ENCODE data around the gene KCTD1. TPM values are rescaled to one million over a fixed set of nuclear protein-coding genes. Genes with fewer than 3 reads are reported as not detected.

KCTD1 gene
- total RNA-seq, 1 donor from 2014 or later, result 16.1 TPM

DNA sequence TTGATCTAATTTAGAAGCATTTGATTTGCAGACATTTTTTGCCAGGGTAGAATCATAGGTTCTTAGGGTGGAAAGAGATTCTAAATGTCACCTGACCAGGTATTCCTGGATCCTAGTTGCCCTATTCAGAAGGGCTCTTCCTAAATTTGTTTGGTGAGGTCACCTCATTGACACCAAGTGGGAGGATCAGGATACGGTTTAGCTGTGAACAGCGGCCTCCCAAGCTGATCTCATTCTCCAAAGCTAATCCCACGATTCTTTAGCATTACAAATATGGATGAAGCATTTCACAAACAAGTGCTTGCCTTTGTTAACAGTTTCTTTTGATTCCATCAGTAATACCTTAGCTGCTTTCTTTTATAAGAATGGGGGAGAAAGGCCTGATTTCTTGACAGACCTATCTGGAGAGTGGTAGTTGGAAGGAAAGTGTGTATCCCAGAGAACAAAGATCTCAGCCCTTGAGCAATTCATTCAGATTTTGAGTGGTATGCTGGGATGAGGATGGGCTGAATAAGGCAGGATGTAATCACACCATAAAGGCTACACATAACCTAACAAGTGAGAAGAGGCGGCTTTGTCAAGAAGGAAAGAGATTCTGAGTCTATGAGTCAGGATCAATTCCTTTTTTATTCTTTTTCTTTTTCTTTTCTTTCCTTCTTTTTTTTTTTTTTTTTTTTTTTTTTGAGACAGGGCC lies 16.6 kb downstream of the KCTD1 start:
- DNase-seq (no peak), ATAC-seq (ENCODE audit: poor library complexity) (no peak)
- intact Hi-C loops (cut with DNase I), result no loop called here

DNA sequence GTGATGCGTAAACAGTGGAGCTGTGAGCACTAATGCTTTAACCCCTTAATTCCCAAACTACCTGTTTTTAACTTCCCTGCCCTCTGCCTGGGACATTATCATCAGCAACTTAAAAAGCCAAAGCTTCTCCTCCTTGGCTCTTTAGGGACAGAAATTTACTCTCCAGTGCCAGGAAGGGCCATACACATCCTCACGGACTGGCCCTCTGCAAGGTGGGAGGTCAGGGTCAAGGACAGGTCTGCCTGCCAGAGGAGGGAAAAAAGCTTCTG lies 21.5 kb downstream of the KCTD1 start:
- intact Hi-C loops (cut with DNase I), result no loop called here
- no peak for ATAC-seq (ENCODE audit: poor library complexity)

DNA sequence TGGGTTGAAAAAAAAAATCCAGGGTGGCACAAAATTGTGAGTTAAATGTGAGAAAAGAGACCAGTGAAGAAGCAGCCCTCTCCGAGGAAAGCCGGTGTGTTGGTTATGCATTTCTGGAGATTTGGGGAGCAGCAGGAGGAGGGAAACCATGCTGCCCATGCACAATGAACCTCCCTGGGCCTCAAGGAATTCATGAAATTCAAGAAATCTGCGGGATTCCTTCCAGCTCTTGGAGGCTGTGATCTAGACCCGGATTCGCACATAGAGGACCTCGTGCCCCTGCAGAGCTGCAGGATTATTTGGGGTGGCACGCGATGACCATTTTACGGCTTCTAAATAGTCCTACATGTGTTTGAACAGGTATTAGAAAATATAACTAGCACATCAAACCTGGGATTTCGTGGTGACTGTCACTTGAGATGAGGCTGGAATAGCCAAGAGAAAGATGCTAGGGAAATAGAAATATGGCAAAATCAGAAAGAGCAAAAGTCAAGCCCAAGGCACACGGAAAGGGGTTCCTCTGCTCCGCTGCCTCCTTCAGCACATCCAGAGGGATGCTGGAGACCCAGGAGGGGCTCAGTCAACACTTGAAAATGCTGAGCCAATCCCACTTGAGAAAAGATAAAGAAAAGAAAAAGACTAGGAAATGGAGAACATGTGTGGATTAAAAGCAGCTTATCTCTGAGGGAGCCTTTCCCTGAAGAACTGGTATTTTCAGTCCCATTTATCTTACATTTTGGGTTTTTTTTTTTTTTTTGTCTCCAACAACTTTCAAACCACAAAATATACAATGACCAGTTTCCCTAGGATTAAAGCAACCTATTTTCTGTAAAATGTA lies 22.0 kb downstream of the KCTD1 start:
- ATAC-seq (ENCODE audit: poor library complexity) (no peak), DNase-seq (no peak)
- intact Hi-C loops (cut with DNase I), result no loop called here

More for the DNA sequence above, 21.5 kb downstream of the KCTD1 start:
- no peak for DNase-seq

DNA sequence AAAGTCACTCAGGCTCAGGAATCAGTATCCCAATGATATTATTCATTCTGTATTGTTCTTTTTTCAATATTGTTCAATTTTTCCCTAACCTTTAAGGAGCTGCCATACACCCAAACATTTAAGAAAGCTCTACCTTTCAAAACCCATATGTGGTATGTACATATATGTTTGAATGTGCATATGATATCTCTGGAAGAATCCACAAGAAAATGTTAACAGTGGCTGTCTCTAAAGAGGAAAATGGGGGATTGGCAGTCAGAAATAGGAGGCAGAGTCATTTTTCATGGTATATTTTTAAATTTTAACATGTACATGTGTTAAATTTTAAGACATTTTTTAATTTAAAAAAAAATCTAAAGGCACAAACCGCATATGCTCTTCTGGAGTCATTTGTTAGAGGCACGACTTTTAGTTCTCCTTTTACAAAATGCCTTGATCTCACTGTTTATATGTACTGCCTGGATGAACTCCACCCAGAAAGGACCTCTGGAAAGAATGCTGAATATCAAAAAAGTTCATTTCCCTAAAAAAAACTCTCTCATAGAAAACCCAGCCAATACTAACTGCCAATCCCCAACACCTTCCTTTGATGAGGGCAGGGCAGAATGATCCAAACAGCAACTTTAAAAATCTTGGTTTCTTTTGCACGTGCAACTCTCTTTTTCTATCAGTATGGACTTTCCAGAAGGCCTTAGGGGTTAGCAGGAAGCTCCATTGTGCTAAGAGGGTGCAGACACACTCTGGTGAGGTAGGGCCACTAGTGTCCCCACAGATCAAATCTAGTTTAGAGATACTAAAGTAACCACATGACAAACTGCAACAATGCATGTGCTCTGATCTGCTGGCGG lies 23.6 kb downstream of the KCTD1 start:
- intact Hi-C loops (cut with DNase I), result no loop called here
- ATAC-seq (ENCODE audit: poor library complexity) (no peak), DNase-seq (no peak)

DNA sequence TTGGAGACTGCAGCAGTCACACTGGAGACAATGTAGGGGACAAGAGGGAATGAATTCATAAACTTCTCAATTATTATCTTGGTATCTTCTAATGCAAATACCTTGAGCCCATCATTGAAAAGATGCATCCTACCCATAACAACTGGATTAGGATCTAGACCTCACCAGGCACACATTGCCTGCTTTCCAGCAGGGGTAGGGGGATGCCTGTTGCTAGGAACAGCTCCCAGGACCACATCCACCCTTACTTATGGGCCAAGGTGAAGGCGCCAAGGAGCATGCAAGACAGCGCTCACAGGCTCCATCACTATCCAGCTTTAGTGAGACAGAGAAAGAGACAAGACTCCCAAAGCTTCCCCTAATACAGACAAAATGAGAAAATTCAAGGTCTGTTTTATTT lies 24.4 kb downstream of the KCTD1 start:
- intact Hi-C loops (cut with DNase I), result no loop called here
- DNase-seq, result no peak

DNA sequence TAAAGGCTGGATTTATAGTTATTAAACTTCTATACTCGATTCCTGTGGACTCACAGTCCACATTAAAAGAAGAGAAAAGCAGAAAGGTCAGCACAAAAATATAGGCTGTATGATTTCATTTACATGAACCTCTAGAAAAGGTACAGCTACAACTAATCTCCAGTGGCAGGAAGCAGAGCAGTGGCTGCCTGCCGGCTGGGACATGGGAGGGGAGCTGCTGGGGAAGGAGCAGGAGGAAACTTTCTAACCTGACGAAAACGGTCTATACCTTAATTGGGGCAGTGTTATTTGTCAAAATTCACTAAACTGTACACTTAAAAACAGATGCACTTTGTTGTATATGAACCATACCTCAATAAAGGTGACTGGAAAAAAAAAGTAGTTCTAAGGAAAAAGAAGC lies 26.7 kb downstream of the KCTD1 start:
- DNase-seq (no peak), ATAC-seq (ENCODE audit: poor library complexity) (no peak)
- intact Hi-C loops (cut with DNase I), result no loop called here

More for the DNA sequence above, 24.4 kb downstream of the KCTD1 start:
- no peak for ATAC-seq (ENCODE audit: poor library complexity)

DNA sequence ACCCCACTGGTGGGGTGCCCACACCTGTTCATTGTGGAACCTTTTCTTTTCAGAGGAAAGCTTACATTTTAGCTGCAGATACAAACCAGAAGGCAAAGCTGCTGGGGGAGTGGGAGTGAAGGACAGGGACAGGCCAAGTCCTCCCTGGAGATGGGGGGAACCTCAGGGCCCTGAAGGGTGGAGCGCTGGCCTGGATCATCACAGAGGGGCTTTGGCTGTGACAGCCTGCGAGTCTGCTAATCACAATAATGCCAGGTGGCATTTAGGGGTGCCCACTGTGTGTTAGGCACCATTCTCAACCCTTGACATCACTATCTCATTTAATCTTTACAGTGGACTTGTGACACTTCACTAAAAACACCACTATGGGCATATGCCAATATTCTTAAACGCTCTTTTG lies 27.4 kb downstream of the KCTD1 start:
- intact Hi-C loops (cut with DNase I), result no loop called here
- no peak for ATAC-seq (ENCODE audit: poor library complexity)

DNA sequence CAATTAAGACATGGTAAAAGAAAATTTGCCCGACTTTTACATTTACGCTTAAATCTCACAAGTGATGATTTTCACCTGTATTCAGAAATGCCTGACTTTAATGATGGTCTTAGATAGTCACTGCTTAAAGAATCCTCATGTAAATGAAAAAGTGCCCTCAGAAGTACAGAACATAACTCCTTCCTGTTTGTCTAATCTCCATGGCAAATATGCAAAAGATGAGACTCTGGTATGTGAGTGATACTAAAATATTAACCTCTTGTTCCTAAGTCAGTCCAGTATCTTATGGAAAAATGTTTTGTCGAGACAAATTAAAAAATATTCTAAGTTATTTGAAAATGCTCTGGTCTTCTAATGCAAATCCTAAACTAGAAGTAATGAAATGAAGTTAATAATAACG lies 29.2 kb downstream of the KCTD1 start:
- intact Hi-C loops (cut with DNase I), result no loop called here
- DNase-seq (no peak), ATAC-seq (ENCODE audit: poor library complexity) (no peak)

More for the DNA sequence above, 27.4 kb downstream of the KCTD1 start:
- DNase-seq, result no peak

DNA sequence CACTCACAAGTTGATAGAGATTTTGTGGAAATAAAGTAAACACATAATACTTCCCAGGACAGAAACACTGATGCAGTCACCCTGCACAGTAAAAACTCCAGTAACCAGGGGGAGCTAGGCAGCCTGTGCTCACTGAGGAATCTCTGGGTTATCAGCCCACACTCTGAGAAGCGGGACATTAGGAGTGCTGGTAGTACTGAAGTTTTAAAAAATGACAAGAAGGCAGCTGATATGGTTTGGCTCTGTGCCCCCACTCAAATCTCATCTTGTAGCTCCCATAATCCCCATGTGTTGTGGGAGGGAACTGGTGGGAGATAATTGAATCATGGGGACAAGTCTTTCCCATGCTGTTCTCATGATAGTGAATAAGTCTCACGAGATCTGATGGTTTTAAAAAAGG lies 31.4 kb downstream of the KCTD1 start:
- intact Hi-C loops (cut with DNase I), result no loop called here
- peak; percentile 42 for ATAC-seq (ENCODE audit: poor library complexity)
- DNase-seq, result no peak

DNA sequence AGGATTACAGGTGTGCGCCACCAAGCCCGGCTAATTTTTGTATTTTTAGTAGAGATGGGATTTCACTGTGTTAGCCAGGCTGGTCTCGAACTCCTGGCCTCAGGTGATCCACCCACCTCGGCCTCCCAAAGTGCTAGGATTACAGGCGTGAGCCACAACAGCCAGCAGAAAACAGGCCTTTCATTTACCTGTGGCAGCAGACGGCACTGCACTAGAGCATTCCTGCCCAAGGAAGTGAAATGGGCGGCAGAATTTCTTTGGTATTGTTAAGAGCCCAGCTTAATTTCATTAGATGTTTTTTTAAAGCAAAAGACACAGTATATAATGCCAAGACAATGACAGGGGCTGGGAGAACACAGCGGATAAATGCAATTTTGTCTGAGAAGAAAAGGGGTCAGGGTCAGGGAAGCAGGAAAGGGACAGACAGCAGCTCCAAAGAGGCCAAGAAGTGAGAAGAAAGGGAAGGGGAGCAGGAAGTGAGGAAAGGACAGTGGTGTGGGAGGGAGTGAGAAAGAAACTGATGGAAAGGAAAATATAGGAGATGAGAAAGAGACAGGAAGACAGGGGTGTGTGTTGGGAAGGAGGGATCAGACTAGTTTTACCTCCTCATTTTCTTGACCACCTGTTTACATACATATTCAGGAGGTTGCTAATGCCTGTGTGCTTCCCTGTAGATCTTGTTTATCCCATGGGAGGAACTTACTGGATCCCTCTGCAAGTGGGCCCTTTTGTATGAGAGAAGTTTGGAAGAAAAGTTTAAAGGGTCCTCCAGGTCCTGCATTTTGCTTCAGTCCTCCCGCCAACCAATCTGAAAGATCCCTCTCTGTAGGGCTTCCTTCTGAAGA lies 32.5 kb downstream of the KCTD1 start:
- intact Hi-C loops (cut with DNase I), result no loop called here
- DNase-seq (no peak), ATAC-seq (ENCODE audit: poor library complexity) (no peak)

DNA sequence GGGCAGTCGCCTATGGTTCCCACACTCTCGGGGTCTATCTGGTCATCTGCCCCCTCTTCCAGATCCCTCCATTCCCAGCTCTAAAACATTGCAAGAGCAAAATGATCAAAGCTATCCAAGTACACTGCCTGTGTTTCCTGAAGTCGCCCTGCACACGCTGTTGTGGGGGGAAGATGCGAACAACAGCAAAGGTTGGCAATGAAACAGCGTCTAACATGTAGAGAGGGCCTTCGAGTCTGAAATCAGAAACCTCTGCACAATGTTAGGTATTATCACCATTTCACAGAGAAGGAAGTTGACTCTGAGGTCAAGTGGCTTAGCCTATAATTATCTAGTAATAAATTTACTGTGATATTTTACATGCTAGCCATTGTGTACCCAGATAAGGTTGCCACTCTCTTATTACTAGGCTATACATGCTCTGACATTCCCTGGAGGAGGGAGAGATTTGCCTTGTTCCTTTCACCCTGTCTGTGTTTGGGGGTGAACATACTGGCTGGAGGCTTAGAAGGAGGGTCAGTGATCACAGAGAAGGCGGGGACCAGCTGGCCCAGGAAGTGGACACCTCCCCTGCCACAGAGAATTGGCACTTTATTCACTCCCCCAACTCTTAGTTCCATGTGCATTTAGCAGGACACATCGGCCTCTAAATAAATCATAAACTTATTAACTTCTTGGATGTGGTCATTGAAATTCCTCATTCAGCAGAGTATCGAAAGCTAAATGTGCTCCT lies 36.8 kb downstream of the KCTD1 start:
- intact Hi-C loops (cut with DNase I), result no loop called here
- no peak for DNase-seq
- peak; percentile 57 for ATAC-seq (ENCODE audit: poor library complexity)

DNA sequence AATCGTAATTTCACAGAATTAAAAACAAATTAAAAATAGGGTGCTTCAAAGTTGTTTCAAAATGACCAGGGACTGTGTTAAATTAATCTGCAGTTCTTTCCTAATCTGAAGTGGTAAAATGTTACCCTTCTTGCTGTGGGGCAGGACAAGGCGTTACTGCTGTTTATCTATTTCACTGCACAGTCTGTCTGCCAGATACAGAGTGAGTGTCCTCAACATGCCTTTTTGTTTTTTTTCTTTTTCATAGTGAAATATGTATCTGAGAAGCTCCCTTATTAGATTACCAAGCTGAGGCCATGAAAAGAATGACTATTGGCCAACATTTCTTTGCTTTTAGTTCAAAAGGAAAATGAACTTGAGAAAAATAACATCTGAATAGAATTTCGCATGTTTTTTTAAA lies 38.0 kb downstream of the KCTD1 start:
- ATAC-seq (ENCODE audit: poor library complexity) (peak; percentile 78), DNase-seq (no peak)
- intact Hi-C loops (cut with DNase I), result no loop called here

DNA sequence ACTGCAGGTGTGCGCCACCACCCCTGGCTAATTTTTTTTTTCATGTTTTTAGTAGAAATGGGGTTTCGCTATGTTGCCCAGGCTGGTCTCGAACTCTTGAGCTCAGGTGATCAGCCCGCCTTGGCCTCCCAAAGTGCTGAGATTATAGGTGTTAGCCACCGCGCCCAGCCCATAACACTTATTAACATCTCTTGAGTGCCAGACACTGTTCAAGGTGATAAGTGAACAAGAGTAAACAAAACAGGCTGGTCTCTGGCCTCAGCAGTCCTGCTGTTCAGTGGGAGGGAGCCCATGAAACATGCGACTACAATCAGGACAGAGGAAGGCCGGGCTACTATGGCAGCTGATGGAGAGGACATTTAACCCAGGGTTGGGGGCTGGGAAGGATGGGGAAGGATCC lies 42.3 kb downstream of the KCTD1 start:
- ATAC-seq (ENCODE audit: poor library complexity) (no peak), DNase-seq (no peak)
- intact Hi-C loops (cut with DNase I), result no loop called here

DNA sequence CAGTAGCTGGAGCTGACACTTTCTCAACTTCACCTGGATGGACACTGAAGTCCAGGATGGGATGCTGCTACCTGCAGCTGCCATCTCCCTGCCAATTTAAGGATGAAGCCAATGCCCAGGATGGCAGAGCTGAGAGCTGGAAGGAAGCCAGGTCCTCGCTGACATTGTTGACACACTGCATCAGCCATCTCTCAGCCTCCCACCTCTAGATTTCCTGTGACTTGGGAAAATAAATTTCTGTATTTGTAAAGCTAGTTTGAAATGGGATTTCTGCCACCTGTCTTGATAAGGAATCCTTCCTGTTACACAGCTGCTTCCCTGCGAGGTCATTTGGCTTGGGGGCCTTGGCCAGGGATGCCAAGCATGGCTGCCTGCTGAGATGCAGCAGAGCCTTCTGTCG lies 43.5 kb downstream of the KCTD1 start:
- DNase-seq (no peak), ATAC-seq (ENCODE audit: poor library complexity) (peak; percentile 24)
- intact Hi-C loops (cut with DNase I), result no loop called here

DNA sequence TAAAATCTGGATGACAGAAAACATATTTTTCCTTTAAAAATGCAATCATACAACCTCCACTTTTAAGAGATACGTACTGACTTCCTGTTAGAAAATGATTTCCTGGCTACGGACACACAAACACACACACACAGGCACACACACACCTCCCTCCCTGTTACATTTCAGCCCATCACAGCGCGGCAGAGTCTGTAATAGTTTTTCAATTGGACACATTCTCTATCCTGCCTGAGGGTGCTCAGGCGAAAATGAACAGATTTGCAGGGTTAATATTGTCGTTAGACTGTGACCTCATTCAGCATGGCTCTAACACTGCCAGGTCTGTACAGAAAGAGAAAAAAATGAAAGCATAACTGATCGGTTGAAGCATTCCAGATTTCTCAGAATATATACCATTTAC lies 45.0 kb downstream of the KCTD1 start:
- ATAC-seq (ENCODE audit: poor library complexity) (no peak), DNase-seq (no peak)
- intact Hi-C loops (cut with DNase I), result no loop called here

DNA sequence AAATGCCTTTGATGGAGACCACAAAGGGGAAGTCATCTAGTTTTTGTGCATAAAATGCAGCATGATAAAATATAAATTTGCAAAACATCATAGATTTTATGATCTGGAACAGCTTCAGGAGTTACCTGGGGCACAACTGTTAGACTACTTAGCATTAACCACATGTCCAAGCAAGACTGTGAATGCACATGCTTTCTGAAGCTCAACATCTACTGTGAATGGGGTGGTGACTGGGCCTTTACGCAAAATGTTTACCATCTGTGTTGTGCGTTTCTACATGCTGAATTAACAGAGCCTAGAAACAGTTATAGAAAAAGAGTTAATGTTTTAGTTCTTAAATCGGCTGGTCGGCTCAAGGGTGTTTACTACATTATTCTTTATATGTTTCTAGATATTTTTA lies 45.5 kb downstream of the KCTD1 start:
- intact Hi-C loops (cut with DNase I), result no loop called here
- no peak for ATAC-seq (ENCODE audit: poor library complexity)

DNA sequence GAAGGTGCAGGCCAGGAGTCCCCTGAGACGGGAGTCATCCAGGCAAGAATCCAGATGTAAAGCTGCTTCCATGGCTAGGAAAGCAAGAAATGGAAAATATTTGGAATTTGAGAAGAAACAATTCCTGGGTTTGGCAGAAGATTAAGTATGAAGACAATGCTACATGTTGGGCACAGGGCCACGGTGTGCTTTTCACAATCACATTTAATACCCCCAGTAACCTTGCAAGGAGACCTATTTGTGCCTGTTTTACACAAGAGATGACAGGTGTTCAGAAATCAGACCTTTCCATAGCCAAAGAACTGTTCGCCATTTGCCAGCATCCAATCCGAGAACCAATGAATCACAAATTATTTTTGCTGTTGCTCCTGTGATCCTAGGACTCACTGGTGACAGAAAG lies 50.5 kb downstream of the KCTD1 start:
- no peak for DNase-seq
- intact Hi-C loops (cut with DNase I), result no loop called here
- ATAC-seq (ENCODE audit: poor library complexity), result no peak

More for the DNA sequence above, 45.5 kb downstream of the KCTD1 start:
- DNase-seq, result no peak

DNA sequence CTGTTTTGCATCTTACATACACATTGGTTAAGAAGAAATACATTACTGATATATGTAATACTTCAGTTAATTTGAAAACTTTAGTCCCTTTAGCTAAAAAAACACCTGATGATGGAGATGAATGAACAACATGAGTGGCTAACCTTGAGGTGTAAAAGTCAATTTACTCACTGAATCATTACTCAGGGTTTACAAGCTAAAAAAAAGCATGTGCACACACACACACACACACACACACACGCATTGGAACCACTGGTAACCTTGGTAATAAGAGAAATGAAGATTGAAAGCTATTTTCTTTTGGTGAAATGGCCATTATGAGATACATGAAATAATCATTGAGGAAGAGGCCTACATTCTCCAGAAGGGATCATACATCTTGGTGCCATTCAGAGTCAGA lies 51.8 kb downstream of the KCTD1 start:
- intact Hi-C loops (cut with DNase I), result no loop called here
- no peak for DNase-seq
- no peak for ATAC-seq (ENCODE audit: poor library complexity)

Measured in Right ventricle myocardium superior (tissue), 1 donor.